SK-N-SH treated with all-trans-retinoic acid at 6 μM for 48 hours (cell line): Measurements from ENCODE around the gene FOXP4.

Experiments
- ATAC-seq: fragments of 200-7000 bp; cut with Tn5 transposase; 3 replicates; pipeline ENCODE4 v1.9.1; 2020; ENCODE audit warnings: mild to moderate bottlenecking, moderate library complexity
- ARNTL ChIP-seq: fragments of 450-650 bp; formaldehyde crosslinking; IDR thresholded peaks from 2 replicates; pipeline ENCODE4 v1.5.0; 2020; ENCODE audit warnings: low read depth, mild to moderate bottlenecking, moderate library complexity, borderline replicate concordance
- CREB5 ChIP-seq: fragments of 250-450 bp; sonication (Bioruptor Pico); IDR thresholded peaks from 2 replicates; pipeline ENCODE4 v1.5.1; 2020; ENCODE audit warnings: low read depth, mild to moderate bottlenecking, moderate library complexity
- CSDC2 ChIP-seq: fragments of 250-450 bp; sonication (Bioruptor Pico); IDR thresholded peaks from 2 replicates; pipeline ENCODE4 v1.5.0; 2020; ENCODE audit warnings: mild to moderate bottlenecking, moderate library complexity
- CSRNP3 ChIP-seq: fragments of 250-450 bp; sonication (Bioruptor Pico); IDR thresholded peaks from 2 replicates; pipeline ENCODE4 v1.5.1; 2021; ENCODE audit warnings: mild to moderate bottlenecking, moderate library complexity
- ESRRG ChIP-seq: fragments of 250-450 bp; sonication (Bioruptor Pico); IDR thresholded peaks from 2 replicates; pipeline ENCODE4 v1.6.1; 2021; ENCODE audit warnings: mild to moderate bottlenecking
- GLIS3 ChIP-seq: fragments of 250-450 bp; sonication (Bioruptor Pico); IDR thresholded peaks from 2 replicates; pipeline ENCODE4 v1.5.0; 2020; ENCODE audit warnings: mild to moderate bottlenecking, moderate library complexity
- ISL1 ChIP-seq: fragments of 250-450 bp; sonication (Bioruptor Pico); IDR thresholded peaks from 2 replicates; pipeline ENCODE4 v2.1.2; 2022; ENCODE audit warnings: mild to moderate bottlenecking, moderate library complexity
- OSR1 ChIP-seq: fragments of 250-450 bp; sonication (Bioruptor Pico); IDR thresholded peaks from 2 replicates; pipeline ENCODE4 v1.8.0; 2022; ENCODE audit warnings: moderate library complexity, mild to moderate bottlenecking, inconsistent platforms
- PATZ1 ChIP-seq: fragments of 250-450 bp; sonication (Bioruptor Pico); IDR thresholded peaks from 2 replicates; pipeline ENCODE4 v1.8.0; 2020; ENCODE audit warnings: mild to moderate bottlenecking, moderate library complexity, borderline replicate concordance
- PPARA ChIP-seq: fragments of 250-450 bp; sonication (Bioruptor Pico); IDR thresholded peaks from 2 replicates; pipeline ENCODE4 v1.5.0; 2020; ENCODE audit warnings: mild to moderate bottlenecking, borderline replicate concordance
- RARB ChIP-seq: fragments of 250-450 bp; sonication (Bioruptor Pico); IDR thresholded peaks from 2 replicates; pipeline ENCODE4 v1.8.0; 2021; ENCODE audit warnings: mild to moderate bottlenecking, moderate library complexity
- SNAI2 ChIP-seq: fragments of 250-450 bp; sonication (Bioruptor Pico); IDR thresholded peaks from 2 replicates; pipeline ENCODE4 v1.5.0; 2020; ENCODE audit warnings: mild to moderate bottlenecking, moderate library complexity
- TCF4 ChIP-seq: fragments of 250-450 bp; sonication (Bioruptor Pico); IDR thresholded peaks from 2 replicates; pipeline ENCODE4 v1.8.0; 2021; ENCODE audit warnings: mild to moderate bottlenecking, moderate library complexity, borderline replicate concordance
- TOX ChIP-seq: fragments of 250-450 bp; sonication (Bioruptor Pico); IDR thresholded peaks from 2 replicates; pipeline ENCODE4 v1.8.0; 2021; ENCODE audit warnings: mild to moderate bottlenecking, moderate library complexity, borderline replicate concordance
- TSHZ2 ChIP-seq: fragments of 250-450 bp; sonication (Bioruptor Pico); IDR thresholded peaks from 2 replicates; pipeline ENCODE4 v1.5.0; 2020; ENCODE audit warnings: mild to moderate bottlenecking, moderate library complexity
- ZC3H10 ChIP-seq: fragments of 250-450 bp; sonication (Bioruptor Pico); IDR thresholded peaks from 2 replicates; pipeline ENCODE4 v1.5.1; 2021; ENCODE audit warnings: mild to moderate bottlenecking, moderate library complexity
- ZFP3 ChIP-seq: fragments of 250-450 bp; sonication (Bioruptor Pico); IDR thresholded peaks from 2 replicates; pipeline ENCODE4 v1.5.0; 2020; ENCODE audit warnings: mild to moderate bottlenecking, moderate library complexity
- ZFP30 ChIP-seq: fragments of 450-650 bp; formaldehyde crosslinking; IDR thresholded peaks from 2 replicates; pipeline ENCODE4 v1.5.0; 2022; ENCODE audit warnings: mild to moderate bottlenecking, moderate library complexity
- ZNF565 ChIP-seq: fragments of 450-650 bp; formaldehyde crosslinking; conservative IDR thresholded peaks from 2 replicates; pipeline ENCODE4 v1.5.0; 2020; ENCODE audit warnings: low read depth, mild to moderate bottlenecking, moderate library complexity
- ZNF70 ChIP-seq: fragments of 450-650 bp; formaldehyde crosslinking; IDR thresholded peaks from 2 replicates; pipeline ENCODE4 v1.5.0; 2020; ENCODE audit warnings: mild to moderate bottlenecking, moderate library complexity
- ZNF8 ChIP-seq: fragments of 450-650 bp; formaldehyde crosslinking; IDR thresholded peaks from 2 replicates; pipeline ENCODE4 v1.5.0; 2020; ENCODE audit warnings: mild to moderate bottlenecking, moderate library complexity

FOXP4 gene

GRCh38 chr6:41561416-41561815 is 15.2 kb downstream of the FOXP4 start:
- no peak for ATAC-seq
- TF ChIP-seq ZFP30 (CRISPR knock-in tag) (no peak), CSRNP3 (CRISPR knock-in tag) (no peak), OSR1 (CRISPR knock-in tag) (no peak), TOX (CRISPR knock-in tag) (no peak), GLIS3 (CRISPR knock-in tag) (no peak), ISL1 (CRISPR knock-in tag) (no peak), ZNF70 (no peak), TSHZ2 (CRISPR knock-in tag) (no peak), TCF4 (CRISPR knock-in tag) (no peak), CSDC2 (CRISPR knock-in tag) (no peak), ARNTL (CRISPR knock-in tag) (no peak), SNAI2 (CRISPR knock-in tag) (no peak), ZFP3 (no peak), PPARA (no peak), ZC3H10 (CRISPR knock-in tag) (no peak), CREB5 (CRISPR knock-in tag) (no peak), RARB (CRISPR knock-in tag) (no peak)

- no peak for TF ChIP-seq ZNF70
- no peak for TF ChIP-seq CREB5 (CRISPR knock-in tag)
- no peak for TF ChIP-seq ZFP3
- no peak for TF ChIP-seq SNAI2 (CRISPR knock-in tag)
Observed at GRCh38 chr6:41561931-41562911, 16.0 kb downstream of the FOXP4 start.

GRCh38 chr6:41563060-41563776 is 17.0 kb downstream of the FOXP4 start:
- ATAC-seq, result no peak
- TF ChIP-seq ZFP3 (no peak), ARNTL (CRISPR knock-in tag) (no peak), TCF4 (CRISPR knock-in tag) (no peak), SNAI2 (CRISPR knock-in tag) (no peak), ZFP30 (CRISPR knock-in tag) (no peak), ZNF8 (CRISPR knock-in tag) (no peak), ZNF565 (CRISPR knock-in tag) (no peak), ISL1 (CRISPR knock-in tag) (no peak), CSDC2 (CRISPR knock-in tag) (no peak), CREB5 (CRISPR knock-in tag) (no peak), RARB (CRISPR knock-in tag) (no peak), PATZ1 (CRISPR knock-in tag) (no peak), TOX (CRISPR knock-in tag) (no peak), ZC3H10 (CRISPR knock-in tag) (no peak), ESRRG (CRISPR knock-in tag) (no peak), CSRNP3 (CRISPR knock-in tag) (no peak)

More at GRCh38 chr6:41561931-41562911, 16.0 kb downstream of the FOXP4 start:
- ATAC-seq, result no peak
